Hair follicle dermal papilla cell (primary cell): ENCODE results near the gene HNRNPA2B1. TPM values are rescaled to one million over a fixed set of nuclear protein-coding genes. Genes with fewer than 3 reads are reported as not detected.

ENCODE experiments used
- total RNA-seq: library from RNA; depleted of rRNA; stranded (reverse); fragments of >200 nt; gene quantifications from 2 replicates; pipeline ENCODE4 v1.2.3, GENCODE V29; 2012

HNRNPA2B1 gene
- 63.9 and 84.1 TPM in 2 replicates for total RNA-seq

GRCh38 chr7:26200444-26201246, at the start of gene HNRNPA2B1:
TSS of gene HNRNPA2B1 (minus strand) at chr7:26200746. CDS start at chr7:26200577, 169 bp downstream.

GRCh38 chr7:26201247-26202018, 887 bp upstream of the HNRNPA2B1 start, which contains the start of gene CBX3:
TSS of gene CBX3 (plus strand) at chr7:26201745. CDS start at chr7:26202999, 1,254 bp downstream.

GRCh38 chr7:26151953-26152781, 48.4 kb downstream of the HNRNPA2B1 start, which contains the start of gene NFE2L3:
TSS of gene NFE2L3 (plus strand) at chr7:26152198. CDS start at chr7:26152499, 301 bp downstream.

Other genes starting within 250 kb of the HNRNPA2B1 start
- gene NFE2L3, start 48.5 kb downstream of the HNRNPA2B1 start, total RNA-seq: 0.16 and 0.36 TPM in 2 replicates
- 86.3 and 86.9 TPM in 2 replicates for gene CBX3, start 999 bp upstream of the HNRNPA2B1 start, total RNA-seq
- not detected in 2 replicates for gene SNX10, start 91.1 kb upstream of the HNRNPA2B1 start, total RNA-seq